H1 (cell line): ENCODE measurements around the gene ANKUB1. TPM values are rescaled to one million over a fixed set of nuclear protein-coding genes. Genes with fewer than 3 reads are reported as not detected.

Experiments used
- CTCF ChIA-PET: fragments of 300-600 bp; sonication (Branson Sonifier 250); formaldehyde crosslinking; loops from one replicate; lab custom pipeline; 2021; ENCODE audit not compliant: partially characterized antibody; lab: Charles Lee
- POLR2A ChIA-PET: fragments of 300-600 bp; sonication (Branson Sonifier 250); formaldehyde crosslinking; loops from one replicate; lab custom pipeline; 2021; ENCODE audit warnings: inconsistent platforms; ENCODE audit not compliant: partially characterized antibody; lab: Charles Lee
- DNase-seq, 2 experiments: peaks; one replicate each; pipeline versions ENCODE4 v3.0.0 to v3.0.0-alpha.2; 2010 to 2022; ENCODE audit warnings: low spot score in 2 of 2, low read depth in 1 of 2, mixed read lengths in 1 of 2
- FAIRE-seq: peaks from 2 replicates; lab custom pipeline; 2011; peaks lifted over from hg19 to GRCh38; lab: Jason Lieb, UNC
- H2AFZ ChIP-seq: 2 replicates; pipeline ENCODE4 v1.8.1; 2012; ENCODE audit warnings: low read length, inconsistent platforms
- H2AK5ac ChIP-seq: 2 replicates; pipeline ENCODE4 v1.6.1; 2013; ENCODE audit warnings: low read depth, low read length
- H2BK120ac ChIP-seq: replicated peaks from 2 replicates; pipeline ENCODE3; 2013; ENCODE audit warnings: low read depth, low read length, inconsistent platforms
- H2BK12ac ChIP-seq: 2 replicates; pipeline ENCODE4 v1.6.1; 2013; ENCODE audit warnings: low read depth, low read length
- H2BK15ac ChIP-seq: 2 replicates; pipeline ENCODE4 v1.6.1; 2013; ENCODE audit warnings: low read length
- H2BK20ac ChIP-seq: 2 replicates; pipeline ENCODE4 v1.6.1; 2013; ENCODE audit warnings: low read length
- H2BK5ac ChIP-seq: 2 replicates; pipeline ENCODE4 v1.6.1; 2013; ENCODE audit warnings: low read depth, low read length
- H3K14ac ChIP-seq: 2 replicates; pipeline ENCODE4 v1.6.1; 2013; ENCODE audit warnings: inconsistent platforms; ENCODE audit not compliant: insufficient read length
- H3K18ac ChIP-seq: 2 replicates; pipeline ENCODE4 v1.6.1; 2013; ENCODE audit warnings: low read length; ENCODE audit errors: extremely low read depth
- H3K23ac ChIP-seq: 2 replicates; pipeline ENCODE4 v1.6.1; 2013; ENCODE audit warnings: inconsistent platforms; ENCODE audit not compliant: insufficient read length
- H3K23me2 ChIP-seq: 2 replicates; pipeline ENCODE4 v1.6.1; 2013; ENCODE audit warnings: low read depth, low read length
- H3K27ac ChIP-seq: 2 replicates; pipeline ENCODE4 v1.6.1; 2011; ENCODE audit warnings: low read depth, low read length, inconsistent platforms
- H3K27me3 ChIP-seq, 4 experiments: replicated peaks in 1 of 4; 1 replicate in 1 of 4; 2 replicates in 3 of 4; pipeline versions ENCODE4 v1.6.1 to v1.8.1; 2011 to 2013; ENCODE audit warnings: low read length in 3 of 4, mild to moderate bottlenecking in 3 of 4, inconsistent platforms in 2 of 4, mixed read lengths in 2 of 4, moderate library complexity in 1 of 4; ENCODE audit not compliant: control insufficient read depth in 3 of 4, insufficient read depth in 3 of 4; ENCODE audit errors: extremely low read depth in 1 of 4
- H3K36me3 ChIP-seq, 4 experiments: 2 replicates each; pipeline versions ENCODE4 v1.6.1 to v1.8.1; 2011 to 2013; ENCODE audit warnings: mild to moderate bottlenecking in 4 of 4, low read length in 3 of 4, moderate library complexity in 2 of 4, control low read depth in 1 of 4, inconsistent platforms in 1 of 4; ENCODE audit not compliant: insufficient read depth in 4 of 4, control insufficient read depth in 2 of 4
- H3K4ac ChIP-seq: replicated peaks from 2 replicates; pipeline ENCODE3; 2013; ENCODE audit warnings: low read length, low read depth, mixed read lengths, inconsistent platforms; ENCODE audit not compliant: insufficient read length
- H3K4me1 ChIP-seq, 4 experiments: replicated peaks in 1 of 4; 1 replicate in 1 of 4; 2 replicates in 3 of 4; pipeline versions ENCODE4 v1.6.1 to v1.8.1; 2011 to 2013; ENCODE audit warnings: low read length in 3 of 4, inconsistent platforms in 2 of 4, mixed read lengths in 1 of 4; ENCODE audit not compliant: insufficient read depth in 4 of 4, control insufficient read depth in 3 of 4
- H3K4me2 ChIP-seq, 2 experiments: 2 replicates each; pipeline versions ENCODE4 v1.6.1 to v1.8.1; 2011 to 2013; ENCODE audit warnings: low read depth in 2 of 2, low read length in 2 of 2, control low read depth in 1 of 2, inconsistent platforms in 1 of 2, mild to moderate bottlenecking in 1 of 2; ENCODE audit not compliant: insufficient read depth in 1 of 2
- H3K4me3 ChIP-seq, 4 experiments: fragments of 200-600, 300-600 bp in 1 of 4; sonication (generic), shearing (Covaris generic), sonication (Bioruptor Twin) in 1 of 4; 2 replicates each; pipeline versions ENCODE4 v1.5.1 to v1.8.1; 2011 to 2016; ENCODE audit warnings: low read length in 4 of 4, low read depth in 3 of 4, control low read depth in 2 of 4, inconsistent platforms in 2 of 4, mild to moderate bottlenecking in 2 of 4, mixed read lengths in 1 of 4, moderate library complexity in 1 of 4; ENCODE audit not compliant: insufficient read depth in 2 of 4; ENCODE audit errors: extremely low read depth in 1 of 4
- H3K56ac ChIP-seq: replicated peaks from 2 replicates; pipeline ENCODE3; 2013; ENCODE audit warnings: low read depth, mild to moderate bottlenecking, mixed read lengths, low read length, inconsistent platforms; ENCODE audit not compliant: insufficient read length
- H3K79me1 ChIP-seq: 2 replicates; pipeline ENCODE4 v1.6.1; 2013; ENCODE audit warnings: low read depth, low read length, control low read depth
- H3K79me2 ChIP-seq, 2 experiments: 2 replicates each; pipeline versions ENCODE4 v1.6.1 to v1.8.1; 2012 to 2013; ENCODE audit warnings: low read length in 2 of 2, mild to moderate bottlenecking in 2 of 2, inconsistent platforms in 1 of 2; ENCODE audit not compliant: insufficient read depth in 2 of 2, control insufficient read depth in 1 of 2
- H3K9ac ChIP-seq, 4 experiments: replicated peaks in 1 of 4; 1 replicate in 1 of 4; 2 replicates in 3 of 4; pipeline versions ENCODE4 v1.6.1 to v1.8.1; 2011 to 2013; ENCODE audit warnings: low read depth in 3 of 4, low read length in 3 of 4, control low read depth in 2 of 4, mild to moderate bottlenecking in 2 of 4, moderate library complexity in 2 of 4, inconsistent platforms in 1 of 4; ENCODE audit errors: extremely low read depth in 1 of 4
- H3K9me3 ChIP-seq, 2 experiments: 2 replicates each; pipeline versions ENCODE4 v1.6.1 to v1.8.1; 2012 to 2013; ENCODE audit warnings: mild to moderate bottlenecking in 2 of 2, moderate library complexity in 2 of 2, control low read depth in 1 of 2, inconsistent platforms in 1 of 2, low read depth in 1 of 2, low read length in 1 of 2, mixed read lengths in 1 of 2; ENCODE audit not compliant: insufficient read depth in 2 of 2
- H4K20me1 ChIP-seq, 2 experiments: replicated peaks in 1 of 2; 2 replicates each; pipeline versions ENCODE3 to v1.8.1; 2011 to 2013; ENCODE audit warnings: inconsistent platforms in 2 of 2, low read length in 2 of 2, mild to moderate bottlenecking in 1 of 2; ENCODE audit not compliant: insufficient read depth in 2 of 2, control insufficient read depth in 1 of 2
- H4K5ac ChIP-seq: 2 replicates; pipeline ENCODE4 v1.6.1; 2013; ENCODE audit warnings: low read length, low read depth, mixed read lengths, inconsistent platforms; ENCODE audit not compliant: insufficient read length
- H4K8ac ChIP-seq: 2 replicates; pipeline ENCODE4 v1.8.0; 2013; ENCODE audit warnings: mild to moderate bottlenecking, moderate library complexity, low read length, inconsistent platforms; ENCODE audit not compliant: insufficient read depth; ENCODE audit errors: extremely low read depth
- H4K91ac ChIP-seq: replicated peaks from 2 replicates; pipeline ENCODE3; 2013; ENCODE audit warnings: low read length, mixed read lengths, inconsistent platforms; ENCODE audit not compliant: insufficient read length
- BRCA1 ChIP-seq: IDR thresholded peaks from 2 replicates; pipeline ENCODE4 v1.6.1; 2012; ENCODE audit warnings: low read depth, low read length, improper control_type of control experiment
- CBX8 ChIP-seq: fragments of 300-800, 300-1000 bp; sonication (generic); IDR thresholded peaks from 2 replicates; pipeline ENCODE4 v1.7.1; 2016; ENCODE audit warnings: low read depth, low read length, borderline replicate concordance
- KDM4A ChIP-seq: IDR thresholded peaks from one replicate; pipeline ENCODE4 v1.7.1; 2012; ENCODE audit warnings: low read depth, mild to moderate bottlenecking, moderate library complexity, low read length, inconsistent platforms; ENCODE audit not compliant: severe bottlenecking
- NANOG ChIP-seq: IDR thresholded peaks from 2 replicates; pipeline ENCODE4 v1.6.1; 2011; ENCODE audit warnings: low read length, low read depth, mild to moderate bottlenecking, inconsistent platforms; ENCODE audit not compliant: insufficient read depth, poor library complexity, severe bottlenecking
- POLR2AphosphoS5 ChIP-seq: IDR thresholded peaks from 2 replicates; pipeline ENCODE4 v1.6.1; 2011; ENCODE audit warnings: low read depth, low read length
- POU5F1 ChIP-seq: IDR thresholded peaks from 2 replicates; pipeline ENCODE4 v1.6.1; 2011; ENCODE audit warnings: low read depth, mild to moderate bottlenecking, low read length, moderate library complexity
- RBBP5 ChIP-seq: IDR thresholded peaks from 2 replicates; pipeline ENCODE4 v1.7.1; 2012; ENCODE audit warnings: low read depth, mild to moderate bottlenecking, inconsistent platforms, low read length, moderate library complexity, borderline replicate concordance
- RNF2 ChIP-seq: fragments of 200-900, 300-1000 bp; sonication (generic); IDR thresholded peaks from 2 replicates; pipeline ENCODE4 v1.7.1; 2016; ENCODE audit warnings: borderline replicate concordance, low read depth, mild to moderate bottlenecking, antibody characterized with exemption, low read length; ENCODE audit not compliant: poor library complexity, severe bottlenecking; ENCODE audit errors: missing control alignments
- TCF12 ChIP-seq: IDR thresholded peaks from 2 replicates; pipeline ENCODE4 v1.6.1; 2011; ENCODE audit warnings: low read depth, mild to moderate bottlenecking, low read length
- WGBS, 2 experiments: shearing (Covaris generic) in 1 of 2; methylation state at CpG; one replicate each; pipeline versions ENCODE4 v1.1.6 to v1.1.7; 2013 to 2015; ENCODE audit warnings: low lambda C conversion rate in 2 of 2, mixed read lengths in 2 of 2, inconsistent platforms in 1 of 2, low coverage in 1 of 2, missing lambda C conversion rate in 1 of 2; ENCODE audit not compliant: insufficient replicate concordance in 2 of 2, insufficient coverage in 1 of 2, insufficient read length in 1 of 2; ENCODE audit errors: extremely low coverage in 1 of 2, missing lambda C conversion rate in 1 of 2; 5-methylcytosine and 5-hydroxymethylcytosine counted together
- polyA plus RNA-seq, 7 experiments: library from polyadenylated mRNA; depleted of rRNA in 3 of 7; stranded (reverse) in 5 of 7; unstranded in 2 of 7; fragments of >200 nt in 5 of 7; fragments of 200-250 nt in 2 of 7; gene quantifications; 1 replicate in 5 of 7; 2 replicates in 1 of 7; 4 replicates in 1 of 7; pipeline versions ENCODE4 v1.2.1 to v1.2.3, GENCODE V29; 2011 to 2013; ENCODE audit warnings: missing spikeins in 2 of 7, mixed read lengths in 2 of 7
- total RNA-seq: library from RNA; stranded (reverse); fragmentation: NEBNext Ultra II Directional; extraction: Animal tissue kit (Norgen Biotek cat#: 25700); gene quantifications from 2 replicates; pipeline ENCODE4 v1.2.1, GENCODE V29; 2021
- TF ChIP-seq, protein P1 (sequence below): IDR thresholded peaks from 2 replicates; pipeline ENCODE4 v1.6.1; 2012; ENCODE audit warnings: inconsistent platforms
- TF ChIP-seq, protein P2 (sequence below): IDR thresholded peaks from 2 replicates; pipeline ENCODE4 v1.6.1; 2011; ENCODE audit warnings: low read depth, mild to moderate bottlenecking, low read length; ENCODE audit not compliant: insufficient read depth

The ANKUB1 gene
- total and polyA plus RNA-seq, 2 of the 8 experiments (the other 6 are each of a cell fraction or from before 2014, with no cell fraction given), result not detected

DNA sequence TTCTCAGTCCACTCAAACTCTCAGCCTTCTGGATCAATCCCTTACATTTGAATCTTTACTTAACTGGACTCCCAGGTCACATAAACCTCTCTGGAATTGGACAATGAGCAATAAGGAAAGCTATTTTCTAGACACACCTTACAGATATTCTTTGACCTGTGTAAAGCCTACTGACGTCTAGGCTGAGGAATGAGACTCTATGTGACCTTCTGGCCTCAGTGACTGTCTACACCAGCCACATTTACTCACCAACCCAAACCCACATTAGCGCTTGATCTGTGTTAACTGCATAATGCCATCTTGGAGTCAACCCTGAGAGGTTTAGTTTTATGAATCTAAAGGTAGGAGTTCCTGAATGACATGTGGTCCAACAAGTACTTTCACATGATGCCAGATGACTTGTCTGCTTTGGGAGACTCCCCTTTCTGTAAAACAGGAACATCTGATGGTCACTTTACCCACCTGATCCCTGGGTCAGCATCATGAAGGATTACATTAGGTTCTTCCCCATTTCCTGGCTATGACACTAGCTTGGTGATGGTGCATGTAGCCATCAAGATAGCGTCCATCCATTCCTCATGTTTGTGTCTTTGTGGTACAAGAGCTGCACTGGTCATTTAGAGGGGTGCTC is 28.7 kb downstream of the ANKUB1 start:
- Histone ChIP-seq H4K91ac (no peak overlapping the region), H2AK5ac (no peak overlapping the region), H3K4ac (no peak overlapping the region), H3K4me3 (no peak overlapping the region), H3K27ac (no peak overlapping the region), H3K9ac (no peak overlapping the region), H3K9me3 (no peaks in the 10 kb centered on the region), H4K20me1 (no peaks in the 10 kb centered on the region), H3K4me1 (no peaks in the 10 kb centered on the region), H3K23ac (no peak overlapping the region), H2BK120ac (no peak overlapping the region), H3K4me2 (no peak overlapping the region), H3K79me2 (no peaks in the 10 kb centered on the region), H3K18ac (no peak overlapping the region), H3K36me3 (no peaks in the 10 kb centered on the region), H3K23me2 (no peaks in the 10 kb centered on the region; the same call in 1 of the 2 replicates), H3K14ac (no peak overlapping the region), H2AFZ (no peak overlapping the region), H2BK20ac (no peak overlapping the region), H3K27me3 (no peaks in the 10 kb centered on the region), H4K5ac (no peak overlapping the region), H2BK15ac (no peak overlapping the region), H4K8ac (no peak overlapping the region), H2BK12ac (no peak overlapping the region), H3K56ac (no peak overlapping the region), H3K79me1 (no peaks in the 10 kb centered on the region), H2BK5ac (no peak overlapping the region)
- FAIRE-seq (no peak), DNase-seq (no peak)
- ChIA-PET POLR2A (interaction anchor here (2.0 kb wide), 1 partner anchor 11 kb away, joined by 7 read pairs; the partner anchor contains the start of gene COMMD2), CTCF (interaction anchor here (0.6 to 5.0 kb wide), 12 partner anchors 7 to 1858 kb away, joined by 3 to 37 read pairs (median 4); partner anchors contain the start of genes ANKUB1 and COMMD2)
- 90% methylated on average over 3 of the region's 3 CpGs; no CpG with 5 or more reads in 1 of the 2 experiments for WGBS, 2 experiments
- no peak for TF ChIP-seq TCF12
- no peak for TF ChIP-seq KDM4A
- TF ChIP-seq, protein P1, sequence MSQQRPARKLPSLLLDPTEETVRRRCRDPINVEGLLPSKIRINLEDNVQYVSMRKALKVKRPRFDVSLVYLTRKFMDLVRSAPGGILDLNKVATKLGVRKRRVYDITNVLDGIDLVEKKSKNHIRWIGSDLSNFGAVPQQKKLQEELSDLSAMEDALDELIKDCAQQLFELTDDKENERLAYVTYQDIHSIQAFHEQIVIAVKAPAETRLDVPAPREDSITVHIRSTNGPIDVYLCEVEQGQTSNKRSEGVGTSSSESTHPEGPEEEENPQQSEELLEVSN, result no peak
- TF ChIP-seq, protein P2, sequence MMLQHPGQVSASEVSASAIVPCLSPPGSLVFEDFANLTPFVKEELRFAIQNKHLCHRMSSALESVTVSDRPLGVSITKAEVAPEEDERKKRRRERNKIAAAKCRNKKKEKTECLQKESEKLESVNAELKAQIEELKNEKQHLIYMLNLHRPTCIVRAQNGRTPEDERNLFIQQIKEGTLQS, result no peak
- no peak for TF ChIP-seq POLR2AphosphoS5
- no peak for TF ChIP-seq CBX8
- no peak for TF ChIP-seq POU5F1
- no peak for TF ChIP-seq BRCA1
- TF ChIP-seq RNF2, result no peak
- no peak for TF ChIP-seq NANOG
- TF ChIP-seq RBBP5, result no peak
